MCF 10A (cell line): ENCODE measurements around the gene GJB6. TPM values are rescaled to one million over a fixed set of nuclear protein-coding genes. Genes with fewer than 3 reads are reported as not detected.

Experiments
- BruUV-seq: library from RNA; stranded (reverse); fragments of 400-500 nt; replicated peaks from 2 replicates; lab custom pipeline; 2021; lab: Mats Ljungman, UMichigan
- CTCF ChIA-PET: fragments of 300-600 bp; sonication (Branson Sonifier 250); formaldehyde crosslinking; extraction: SDS; loops from one replicate; lab custom pipeline; 2021; ENCODE audit warnings: antibody characterized with exemption, inconsistent platforms; lab: Yijun Ruan, JAX
- POLR2A ChIA-PET: fragments of 300-600, 350-650 bp; sonication (Branson Sonifier 250); formaldehyde crosslinking; extraction: SDS; loops from one replicate; lab custom pipeline; 2020; ENCODE audit warnings: antibody characterized with exemption, inconsistent platforms; lab: Yijun Ruan, JAX
- DNase-seq: peaks from one replicate; pipeline ENCODE4 v3.0.0-alpha.2; 2018; ENCODE audit not compliant: unreplicated experiment
- H3K27ac Mint-ChIP-seq: one replicate; pipeline ENCODE4 v1.8.0; 2022; ENCODE audit warnings: mild to moderate bottlenecking, low read depth, mixed read lengths; ENCODE audit not compliant: unreplicated experiment
- H3K27me3 Mint-ChIP-seq: one replicate; pipeline ENCODE4 v1.8.0; 2022; ENCODE audit warnings: mixed read lengths; ENCODE audit not compliant: insufficient read depth, unreplicated experiment
- H3K36me3 Mint-ChIP-seq: one replicate; pipeline ENCODE4 v1.8.0; 2022; ENCODE audit warnings: mild to moderate bottlenecking, moderate library complexity, mixed read lengths; ENCODE audit not compliant: insufficient read depth, unreplicated experiment
- H3K4me1 Mint-ChIP-seq: one replicate; pipeline ENCODE4 v1.8.0; 2022; ENCODE audit warnings: mixed read lengths; ENCODE audit not compliant: insufficient read depth, unreplicated experiment
- H3K4me3 Mint-ChIP-seq: one replicate; pipeline ENCODE4 v1.8.0; 2022; ENCODE audit warnings: mild to moderate bottlenecking, moderate library complexity, mixed read lengths; ENCODE audit not compliant: unreplicated experiment
- H3K9me3 Mint-ChIP-seq: one replicate; pipeline ENCODE4 v1.8.0; 2022; ENCODE audit warnings: mixed read lengths; ENCODE audit not compliant: unreplicated experiment
- CTCF ChIP-seq: fragments of 200-600 bp; IDR thresholded peaks from one replicate; pipeline ENCODE4 v1.8.0; 2022; ENCODE audit warnings: antibody characterized with exemption, mild to moderate bottlenecking; ENCODE audit not compliant: unreplicated experiment
- intact Hi-C: fragments of 100-400 bp; cut with micrococcal nuclease; formaldehyde crosslinking; loops from 2 replicates; pipeline ENCODE4 v1.14.1; 2022
- total RNA-seq: library from RNA; stranded (reverse); gene quantifications from 2 replicates; pipeline ENCODE4 v1.2.3, GENCODE V29; 2022

The GJB6 gene
- total RNA-seq, 1 experiment from 2014 or later: not detected

GRCh38 chr13:20227288-20227687 lies 4.8 kb downstream of the GJB6 start:
- no TSS peak for BruUV-seq
- CTCF ChIA-PET: interaction anchor here (0.6 to 1.1 kb wide), 2 partner anchors 30 to 45 kb away, joined by 3 to 4 read pairs; no protein-coding TSS in a partner anchor

GRCh38 chr13:20222553-20222952 lies 9.6 kb downstream of the GJB6 start:
- Mint-ChIP-seq H3K4me1 (peaks cover 6% of the 10 kb centered on the region), H3K27ac (no peak overlapping the region), H3K36me3 (no peaks in the 10 kb centered on the region), H3K27me3 (no peaks in the 10 kb centered on the region), H3K4me3 (no peak overlapping the region), H3K9me3 (no peaks in the 10 kb centered on the region)
- POLR2A ChIA-PET: no interaction called here
- intact Hi-C loops: no loop called here
- no peak for TF ChIP-seq CTCF
- no peak for DNase-seq
- CTCF ChIA-PET: no interaction called here
- no TSS peak for BruUV-seq

More at GRCh38 chr13:20227288-20227687, 4.8 kb downstream of the GJB6 start:
- intact Hi-C loops: no loop called here
- no peak for DNase-seq
- peak overlapping the region; percentile 39 for H3K27ac Mint-ChIP-seq
- H3K4me1 Mint-ChIP-seq: no peaks in the 10 kb centered on the region
- POLR2A ChIA-PET: interaction anchor here (1.1 kb wide), 1 partner anchor 193 kb away, joined by 3 read pairs; no protein-coding TSS in a partner anchor
- no peak for TF ChIP-seq CTCF
- no peaks in the 10 kb centered on the region for H3K36me3 Mint-ChIP-seq
- no peaks in the 10 kb centered on the region for H3K9me3 Mint-ChIP-seq
- no peak overlapping the region for H3K4me3 Mint-ChIP-seq
- H3K27me3 Mint-ChIP-seq: no peaks in the 10 kb centered on the region

- H3K36me3 Mint-ChIP-seq: no peaks in the 10 kb centered on the region
- no TSS peak for BruUV-seq
- DNase-seq: peak; percentile 45
- TF ChIP-seq CTCF: no peak
- no peak overlapping the region for H3K4me3 Mint-ChIP-seq
- intact Hi-C loops: no loop called here
- peaks cover 6% of the 10 kb centered on the region for H3K4me1 Mint-ChIP-seq
- ChIA-PET POLR2A (no interaction called here), CTCF (no interaction called here)
- H3K27me3 Mint-ChIP-seq: no peaks in the 10 kb centered on the region
- H3K9me3 Mint-ChIP-seq: no peaks in the 10 kb centered on the region
- no peak overlapping the region for H3K27ac Mint-ChIP-seq
Observed at GRCh38 chr13:20221772-20222171, 10.3 kb downstream of the GJB6 start.

GRCh38 chr13:20219577-20219976 lies 12.5 kb downstream of the GJB6 start:
- POLR2A ChIA-PET: interaction anchor here (0.6 kb wide), 1 partner anchor 1246 kb away, joined by 3 read pairs; no protein-coding TSS in a partner anchor
- CTCF ChIA-PET: no interaction called here
- BruUV-seq: no TSS peak
- H3K36me3 Mint-ChIP-seq: no peaks in the 10 kb centered on the region
- no peak for DNase-seq
- no peak overlapping the region for H3K4me3 Mint-ChIP-seq
- no peaks in the 10 kb centered on the region for H3K9me3 Mint-ChIP-seq
- H3K4me1 Mint-ChIP-seq: peaks cover 6% of the 10 kb centered on the region
- intact Hi-C loops: no loop called here
- no peak overlapping the region for H3K27ac Mint-ChIP-seq
- H3K27me3 Mint-ChIP-seq: no peaks in the 10 kb centered on the region
- no peak for TF ChIP-seq CTCF
